Posterior cingulate gyrus (tissue), 11 donors: Measurements from ENCODE around the gene ING1.
A peak's percentile ranks its signal among the peaks of the same experiment; 100 is the strongest.
"Not testable (repeated sequence)": the region's sequence is repeated elsewhere in the genome, so short reads cannot be mapped to it uniquely, and the experiment has no call there.

ENCODE experiments used
- DNase-seq, 10 donors: peaks; one replicate each; pipeline versions ENCODE4 v3.0.0 to v3.0.0-alpha.2; 2020 to 2021; ENCODE audit warnings: mixed read lengths in 3 of 10
- intact Hi-C: fragments of 100-400 bp; cut with DNase I; formaldehyde crosslinking; loops from one replicate; pipeline ENCODE4 v1.15.1; 2023

ING1 gene

DNA sequence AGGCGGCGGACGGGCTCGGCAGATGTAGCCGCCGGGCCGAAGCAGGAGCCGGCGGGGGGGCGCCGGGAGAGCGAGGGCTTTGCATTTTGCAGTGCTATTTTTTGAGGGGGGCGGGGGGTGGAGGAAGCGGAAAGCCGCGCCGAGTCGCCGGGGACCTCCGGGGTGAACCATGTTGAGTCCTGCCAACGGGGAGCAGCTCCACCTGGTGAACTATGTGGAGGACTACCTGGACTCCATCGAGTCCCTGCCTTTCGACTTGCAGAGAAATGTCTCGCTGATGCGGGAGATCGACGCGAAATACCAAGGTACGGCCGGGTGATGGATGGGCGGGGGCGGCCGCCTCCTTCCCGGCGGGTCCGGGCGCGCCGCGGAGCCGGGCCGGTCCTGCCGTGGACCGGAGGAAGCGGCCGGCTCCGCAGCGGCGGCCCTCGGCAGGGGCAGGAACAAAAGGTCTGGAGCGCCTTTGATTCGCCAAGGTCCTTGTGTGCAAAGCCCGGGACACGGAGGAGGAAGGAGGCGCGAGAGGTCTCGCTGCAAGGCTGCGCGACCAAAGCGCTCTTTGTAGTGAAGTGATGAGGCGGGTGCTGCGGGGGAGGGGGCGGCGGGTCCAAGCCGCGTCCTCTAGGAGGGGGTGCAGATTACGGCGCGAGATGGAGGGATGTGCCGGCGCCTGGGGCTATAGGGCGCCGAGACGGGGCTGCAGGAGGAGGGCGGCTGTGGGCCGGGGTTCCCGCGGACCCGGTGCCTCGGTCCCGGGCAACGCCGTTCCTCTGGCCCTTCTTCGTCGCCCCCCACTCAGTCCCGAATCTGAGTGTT lies 689 bp downstream of the ING1 start:
- intact Hi-C loops, result loop anchor here (2.0 kb wide), 1 partner anchor 201 kb away; the partner anchor contains the start of gene ANKRD10
- peak; percentile 25 to 90 (median 50) for DNase-seq

DNA sequence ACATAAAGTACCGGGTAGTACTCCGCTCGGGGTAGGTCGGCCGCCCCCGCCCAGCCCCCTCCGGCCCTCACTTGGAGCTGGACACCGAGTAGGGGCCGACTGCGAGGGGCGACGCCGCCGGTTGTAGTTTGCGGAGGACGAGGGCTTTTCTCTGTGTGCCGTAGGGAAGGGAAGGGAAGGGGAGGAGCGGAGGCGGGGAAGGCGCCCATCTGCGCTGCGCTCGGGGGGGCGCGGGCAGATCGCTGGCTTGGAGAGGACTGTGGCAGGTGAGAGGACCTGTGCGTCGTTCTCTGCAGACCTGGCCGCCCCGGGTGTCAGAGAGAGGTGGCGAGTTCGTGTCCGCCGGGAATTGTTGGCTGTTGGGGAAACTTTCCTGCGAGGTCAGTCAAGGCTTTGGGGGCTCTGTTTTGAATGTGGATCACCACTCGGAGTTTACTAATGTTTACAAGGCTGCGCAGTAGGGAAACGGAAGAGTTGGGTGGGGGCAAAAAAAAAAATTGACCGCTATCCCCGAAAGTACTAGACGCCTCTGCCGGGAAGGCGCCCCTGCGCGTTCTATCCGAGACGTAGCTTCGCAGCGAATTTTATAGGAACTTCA lies 1.4 kb downstream of the ING1 start:
- DNase-seq, result peak; percentile 34 to 93 (median 54)
- intact Hi-C loops, result loop anchor here (1.0 to 2.0 kb wide), 2 partner anchors 104 to 200 kb away; partner anchors contain the start of gene ANKRD10

DNA sequence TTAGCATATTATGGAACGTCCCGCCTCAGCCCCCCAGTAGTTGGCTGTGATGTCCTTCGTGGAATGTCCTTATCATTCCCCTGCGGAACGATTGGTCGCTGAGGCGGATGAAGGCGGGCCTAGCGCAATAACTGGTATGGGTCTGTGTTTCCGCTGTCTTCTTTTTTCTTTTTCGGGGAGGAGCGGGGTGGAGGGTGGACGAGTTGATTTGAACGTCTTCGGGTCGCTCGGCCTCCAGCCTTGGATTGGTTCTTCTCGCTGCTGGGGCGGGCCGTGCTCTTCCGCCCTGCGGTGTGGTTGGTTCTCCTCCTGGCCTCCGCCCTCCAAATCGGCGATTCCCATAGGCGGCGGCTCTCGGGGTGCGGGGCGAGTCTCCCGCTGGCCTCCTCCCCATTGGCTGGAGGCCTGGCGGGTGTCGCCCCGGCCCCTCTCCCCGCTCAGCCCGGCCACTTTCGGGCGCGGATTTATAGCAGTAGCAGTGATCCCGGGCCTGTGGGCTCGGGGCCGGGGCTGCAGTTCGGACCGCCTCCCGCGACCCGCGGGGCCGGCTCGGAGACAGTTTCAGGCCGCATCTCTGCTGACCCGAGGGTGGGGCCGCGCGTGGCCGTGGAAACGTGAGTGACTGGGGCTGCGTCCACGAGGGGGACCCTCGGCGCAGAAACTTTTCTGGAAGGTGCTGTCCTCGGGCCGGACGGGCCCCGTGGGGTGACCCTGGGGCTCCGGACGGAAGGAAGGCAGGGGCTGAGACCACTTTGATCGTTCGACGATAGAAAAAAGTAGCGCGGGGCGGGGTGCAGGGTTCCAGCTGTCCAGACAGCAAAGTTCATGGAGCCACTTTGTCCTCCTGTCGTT lies 2.1 kb downstream of the ING1 start:
- intact Hi-C loops, result loop anchor here (1.0 to 2.0 kb wide), 2 partner anchors 104 to 199 kb away; partner anchors contain the start of gene ANKRD10
- peak; percentile 94 to 100 (median 98) for DNase-seq

DNA sequence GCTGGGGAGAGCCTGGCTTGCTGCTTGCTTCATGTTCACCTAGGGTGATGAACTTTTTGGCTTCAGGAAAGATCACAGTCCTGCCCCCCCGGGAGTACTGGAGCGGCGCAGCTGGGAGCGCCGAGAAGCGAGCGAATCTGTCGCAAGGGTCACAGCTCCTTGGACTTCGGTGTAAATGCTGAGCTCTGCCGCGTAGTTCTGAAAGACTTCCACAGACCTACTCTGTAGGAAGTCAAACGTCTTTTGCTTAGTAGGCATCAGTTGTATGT lies 2.7 kb downstream of the ING1 start:
- intact Hi-C loops, result no loop called here

DNA sequence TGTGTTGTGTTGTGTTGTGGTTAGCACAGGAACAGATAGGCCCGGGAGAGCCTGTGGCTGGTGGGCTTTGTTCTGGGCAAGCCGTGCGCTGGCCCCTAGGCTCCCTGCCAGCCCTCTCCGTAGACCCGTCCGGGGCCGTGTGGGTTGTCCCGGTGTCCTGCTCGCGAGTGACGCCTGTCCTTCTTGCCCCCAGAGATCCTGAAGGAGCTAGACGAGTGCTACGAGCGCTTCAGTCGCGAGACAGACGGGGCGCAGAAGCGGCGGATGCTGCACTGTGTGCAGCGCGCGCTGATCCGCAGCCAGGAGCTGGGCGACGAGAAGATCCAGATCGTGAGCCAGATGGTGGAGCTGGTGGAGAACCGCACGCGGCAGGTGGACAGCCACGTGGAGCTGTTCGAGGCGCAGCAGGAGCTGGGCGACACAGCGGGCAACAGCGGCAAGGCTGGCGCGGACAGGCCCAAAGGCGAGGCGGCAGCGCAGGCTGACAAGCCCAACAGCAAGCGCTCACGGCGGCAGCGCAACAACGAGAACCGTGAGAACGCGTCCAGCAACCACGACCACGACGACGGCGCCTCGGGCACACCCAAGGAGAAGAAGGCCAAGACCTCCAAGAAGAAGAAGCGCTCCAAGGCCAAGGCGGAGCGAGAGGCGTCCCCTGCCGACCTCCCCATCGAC lies 5.7 kb downstream of the ING1 start:
- intact Hi-C loops, result no loop called here
- DNase-seq, result peak in 1 of 10 donors; percentile 87

More for the DNA sequence above, 2.7 kb downstream of the ING1 start:
- DNase-seq, result peak in 1 of 10 donors; percentile 84

DNA sequence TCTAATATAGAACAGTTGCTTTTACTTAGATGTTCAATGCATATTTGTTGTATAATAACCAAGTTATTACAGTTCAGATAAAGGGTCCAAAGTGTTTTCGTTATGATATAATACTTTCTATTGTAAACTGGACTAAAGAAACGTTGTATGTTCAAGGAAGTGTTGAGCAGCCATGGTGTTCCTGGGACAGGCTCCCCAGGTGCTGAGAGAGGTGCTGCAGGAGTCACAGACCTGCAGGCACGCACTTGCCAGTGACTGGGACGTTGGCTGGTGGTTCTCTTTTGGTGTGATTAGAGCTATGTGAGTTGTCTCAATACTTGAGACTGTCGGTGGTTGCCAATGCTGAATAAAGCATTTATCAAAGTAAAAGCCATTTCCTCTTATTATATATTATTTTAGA lies 9.5 kb downstream of the ING1 start:
- no peak for DNase-seq
- intact Hi-C loops, result no loop called here

DNA sequence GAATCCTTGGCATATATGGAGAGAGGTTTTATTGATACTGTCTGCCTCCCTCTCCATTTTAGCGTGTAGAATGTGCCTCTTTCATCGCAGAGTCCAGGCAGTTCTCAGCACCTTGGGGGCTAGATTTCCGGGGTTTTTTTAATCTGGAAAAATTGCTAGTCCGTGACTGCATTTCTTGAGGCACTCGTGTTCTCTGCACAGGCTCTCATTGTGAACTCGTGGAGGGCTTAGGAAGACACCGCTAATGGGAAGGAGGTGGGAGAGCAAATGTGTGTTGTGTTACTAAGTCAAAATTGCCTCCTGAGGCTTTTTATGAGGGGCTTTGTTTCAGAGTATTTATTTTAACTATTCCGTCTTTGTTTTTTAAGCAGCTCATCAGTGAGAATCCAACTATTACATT lies 10.1 kb downstream of the ING1 start:
- no peak for DNase-seq
- intact Hi-C loops, result no loop called here

DNA sequence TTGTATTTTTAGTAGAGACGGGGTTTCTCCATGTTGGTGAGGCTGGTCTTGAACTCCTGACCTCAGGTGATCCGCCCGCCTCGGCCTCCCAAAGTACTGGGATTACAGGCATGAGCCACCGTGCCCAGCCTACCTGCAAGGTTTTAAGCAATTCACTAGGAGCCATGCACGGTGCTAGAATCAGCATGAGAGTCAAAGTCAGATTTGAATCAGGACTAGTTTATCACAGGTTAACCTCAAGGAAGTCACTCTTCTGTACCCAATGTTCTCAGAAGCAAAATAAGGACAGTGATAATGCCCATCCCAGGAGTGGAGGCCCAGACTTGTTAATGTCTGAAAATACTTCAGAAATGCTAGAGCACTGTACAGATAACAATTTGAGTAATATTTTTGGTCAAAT lies 12.7 kb downstream of the ING1 start:
- intact Hi-C loops, DNase-seq: not testable (repeated sequence)

DNA sequence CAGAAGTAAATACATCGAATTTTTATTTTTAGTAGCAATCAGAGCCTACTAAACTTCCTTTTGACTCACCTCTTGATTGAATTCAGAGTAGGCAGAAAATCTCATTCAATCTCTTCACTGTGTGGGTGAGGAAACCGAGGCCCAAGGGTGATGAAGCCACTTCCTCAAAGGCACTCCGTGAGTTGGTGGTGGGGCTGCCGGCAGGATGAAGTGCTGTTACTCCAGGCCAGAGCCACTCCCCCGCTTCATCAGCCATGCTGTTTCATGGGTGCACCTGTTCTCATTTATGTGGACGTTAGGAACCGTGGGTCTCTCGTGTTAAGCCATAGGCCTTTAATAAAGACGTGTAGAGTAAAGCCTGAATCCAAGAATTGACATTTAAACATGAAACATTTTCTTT lies 13.2 kb downstream of the ING1 start:
- no peak for DNase-seq
- intact Hi-C loops, result no loop called here

DNA sequence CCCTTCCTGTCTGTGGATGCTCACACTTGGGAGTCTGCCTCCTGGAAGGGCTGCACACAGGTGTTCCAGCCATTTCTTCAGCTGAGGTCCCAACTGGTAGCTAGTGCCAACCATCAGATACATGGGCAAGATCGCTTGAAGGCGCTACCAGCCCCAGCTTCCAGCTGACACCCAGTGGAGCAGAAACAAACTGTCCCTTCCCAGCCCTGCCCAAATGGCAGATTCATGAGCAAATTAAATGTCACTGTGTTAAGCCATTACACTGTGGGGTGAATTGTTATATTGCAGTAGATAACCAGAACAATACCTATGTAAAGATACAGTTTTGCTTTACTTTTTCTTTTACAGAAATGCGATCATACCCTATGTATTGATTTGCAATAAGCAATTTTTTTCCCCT lies 17.6 kb downstream of the ING1 start:
- intact Hi-C loops, result no loop called here

DNA sequence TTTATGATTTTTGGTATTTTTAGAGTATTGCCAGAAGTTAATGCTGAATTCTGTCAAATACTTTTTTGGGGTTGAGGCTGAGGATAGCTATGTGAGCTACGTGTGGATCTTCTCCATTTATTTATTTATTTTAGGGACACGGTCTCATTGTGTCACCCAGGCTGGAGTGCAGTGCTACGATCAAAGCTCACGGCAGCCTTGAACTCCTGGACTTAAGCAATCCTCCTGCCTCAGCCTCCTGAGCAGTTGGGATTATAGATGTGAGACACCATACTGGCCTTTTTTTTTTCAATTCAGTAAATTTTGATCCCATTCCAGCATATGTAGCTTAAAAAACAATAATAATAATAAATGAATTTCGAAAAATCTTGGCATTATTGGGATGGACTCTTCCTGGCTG lies 21.1 kb downstream of the ING1 start:
- no peak for DNase-seq
- intact Hi-C loops, result no loop called here

More for the DNA sequence above, 17.6 kb downstream of the ING1 start:
- DNase-seq, result no peak

DNA sequence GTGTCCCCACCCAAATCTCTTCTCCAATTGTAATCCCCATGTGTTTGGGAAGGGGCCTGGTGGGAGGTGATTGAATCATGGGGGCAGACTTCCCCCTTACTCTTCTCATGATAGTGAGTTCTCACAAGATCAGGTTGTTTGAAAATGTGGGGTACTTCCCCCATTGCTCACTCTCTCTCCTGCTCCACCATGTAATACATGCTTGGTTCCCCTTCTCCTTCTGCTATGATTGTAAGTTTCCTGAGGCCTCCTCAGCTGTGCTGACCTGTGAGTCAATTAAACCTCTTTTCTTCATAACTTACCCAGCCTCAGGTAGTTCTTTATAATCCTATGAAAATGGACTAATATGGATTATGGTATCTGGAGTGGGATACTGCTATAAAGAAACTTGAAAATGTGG lies 24.1 kb downstream of the ING1 start:
- intact Hi-C loops, result no loop called here
- DNase-seq, result no peak

DNA sequence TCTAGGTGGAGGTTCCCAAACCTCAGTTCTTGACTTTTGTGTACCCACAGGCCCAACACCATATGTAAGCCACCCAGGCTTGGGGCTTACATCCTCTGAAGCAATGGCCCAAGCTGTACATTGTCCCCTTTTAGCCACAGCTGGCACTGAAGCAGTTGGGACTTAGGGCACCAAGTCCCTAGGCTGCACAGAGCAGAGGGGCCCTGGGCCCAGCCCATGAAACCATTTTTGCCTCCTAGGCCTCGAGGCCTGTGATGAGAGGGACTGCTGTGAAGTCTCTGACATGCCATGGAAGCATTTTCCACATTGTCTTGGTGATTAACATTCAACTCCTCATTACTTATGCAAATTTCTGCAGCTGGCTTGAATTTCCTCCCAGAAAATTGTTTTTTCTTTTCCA lies 30.2 kb downstream of the ING1 start:
- intact Hi-C loops, result no loop called here

DNA sequence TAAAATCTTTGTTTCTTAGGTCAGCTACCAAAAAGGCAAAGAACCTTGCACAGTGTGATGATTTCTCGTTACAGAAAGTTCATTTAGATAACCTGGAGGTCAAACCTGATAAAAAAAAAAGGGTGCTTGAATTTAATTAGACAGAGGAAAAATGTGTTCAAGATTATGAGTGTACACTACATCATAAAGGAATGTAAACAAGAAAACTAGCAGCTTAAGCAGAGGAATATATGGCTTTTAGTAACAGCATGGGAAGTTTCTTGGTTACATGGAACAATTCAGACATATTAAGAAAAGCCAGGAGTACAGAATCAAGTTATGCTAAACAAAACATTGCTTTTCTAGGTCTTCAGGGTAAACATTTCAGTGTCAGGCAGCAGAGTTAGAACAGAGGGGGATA lies 32.9 kb downstream of the ING1 start:
- no peak for DNase-seq
- intact Hi-C loops, result no loop called here

More for the DNA sequence above, 30.2 kb downstream of the ING1 start:
- DNase-seq, result no peak

DNA sequence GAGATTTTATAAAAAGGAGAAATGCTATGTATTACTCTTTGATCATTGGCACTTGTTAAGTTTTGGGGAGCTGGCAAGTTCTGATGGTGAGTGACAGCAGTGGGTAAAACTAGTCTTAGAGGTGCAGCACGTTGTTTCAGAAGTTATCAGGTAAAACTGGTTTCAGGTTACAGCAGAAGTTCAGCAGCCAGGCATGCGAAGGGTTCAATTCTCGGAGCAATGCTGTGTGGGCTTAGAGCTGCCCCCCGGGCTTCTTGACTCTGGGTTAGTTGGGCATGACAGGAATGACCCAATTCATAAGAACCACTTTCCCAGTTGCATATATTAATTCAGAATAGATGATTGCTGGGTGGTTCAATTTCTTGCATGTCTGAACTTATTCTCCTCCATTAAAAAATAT lies 34.8 kb downstream of the ING1 start:
- no peak for DNase-seq
- intact Hi-C loops, result no loop called here

DNA sequence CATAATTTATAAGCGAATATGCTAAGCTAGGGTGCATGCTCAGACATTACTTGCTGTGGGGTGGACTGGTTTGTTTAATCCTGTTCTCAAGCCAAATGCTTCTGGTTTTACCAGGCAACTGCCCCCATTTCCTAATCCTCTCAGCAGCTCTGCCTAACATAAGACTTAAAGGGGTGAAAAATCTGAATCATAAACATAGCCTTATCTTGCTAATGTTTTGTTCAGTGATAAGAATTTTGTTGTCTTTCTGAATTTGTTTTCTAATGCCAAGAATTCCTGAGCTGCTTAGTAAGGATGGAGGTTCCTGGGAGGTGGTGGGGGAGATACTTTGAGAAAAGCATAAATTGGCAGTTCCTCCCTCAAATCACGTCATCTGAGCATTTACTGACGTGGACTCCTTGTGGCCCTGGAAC lies 42.7 kb downstream of the ING1 start:
- intact Hi-C loops, result no loop called here
- no peak for DNase-seq

DNA sequence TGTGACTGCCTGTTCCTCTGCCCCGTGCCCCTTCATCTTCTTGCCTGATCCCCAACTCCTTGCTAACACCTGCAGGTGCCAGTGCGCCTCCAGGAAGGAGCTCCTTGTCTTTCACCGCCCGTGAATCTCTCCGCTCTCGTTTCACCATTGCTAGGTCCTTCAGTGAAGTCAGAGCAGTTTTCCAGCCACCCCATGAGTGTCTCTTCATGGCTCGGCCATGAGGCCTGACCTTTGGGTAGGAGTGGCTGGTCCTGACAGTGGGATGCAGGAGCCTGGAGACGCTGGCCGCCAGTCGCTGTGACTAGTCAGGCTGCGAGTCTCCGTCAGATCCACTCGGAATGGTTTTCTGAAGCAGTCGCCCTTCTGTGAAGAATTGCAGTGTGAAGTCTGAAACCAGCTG lies 43.8 kb downstream of the ING1 start:
- intact Hi-C loops, result no loop called here
- DNase-seq, result no peak

DNA sequence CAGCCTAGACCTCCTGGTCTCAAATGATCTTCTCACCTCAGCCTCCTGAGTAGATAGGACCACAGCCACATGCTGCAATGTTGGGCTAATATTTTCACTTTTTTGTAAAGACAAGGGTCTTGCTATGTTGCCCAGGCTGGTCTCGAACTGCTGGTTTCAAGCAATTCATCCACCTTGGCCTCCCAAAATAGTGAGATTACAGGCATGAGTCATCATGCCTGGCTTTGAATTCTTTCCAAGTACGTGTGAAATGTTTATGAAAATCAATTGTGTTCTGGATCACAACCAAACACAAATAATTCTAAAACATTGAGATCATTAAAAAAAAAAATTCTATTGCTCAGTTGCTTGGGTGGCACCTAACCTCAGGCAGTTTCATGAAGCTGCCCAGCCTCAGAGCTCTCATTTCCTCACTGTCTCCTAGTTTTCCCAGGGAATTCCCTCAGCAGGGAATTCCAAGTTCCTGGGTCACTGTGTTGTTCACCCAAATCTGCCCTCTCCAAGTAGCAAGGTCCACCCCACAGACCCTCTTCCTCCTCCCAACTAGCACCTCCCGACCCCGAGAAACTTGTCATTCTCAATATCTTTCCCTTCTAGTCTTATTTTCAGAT lies 44.8 kb downstream of the ING1 start:
- intact Hi-C loops, result no loop called here
- no peak for DNase-seq

DNA sequence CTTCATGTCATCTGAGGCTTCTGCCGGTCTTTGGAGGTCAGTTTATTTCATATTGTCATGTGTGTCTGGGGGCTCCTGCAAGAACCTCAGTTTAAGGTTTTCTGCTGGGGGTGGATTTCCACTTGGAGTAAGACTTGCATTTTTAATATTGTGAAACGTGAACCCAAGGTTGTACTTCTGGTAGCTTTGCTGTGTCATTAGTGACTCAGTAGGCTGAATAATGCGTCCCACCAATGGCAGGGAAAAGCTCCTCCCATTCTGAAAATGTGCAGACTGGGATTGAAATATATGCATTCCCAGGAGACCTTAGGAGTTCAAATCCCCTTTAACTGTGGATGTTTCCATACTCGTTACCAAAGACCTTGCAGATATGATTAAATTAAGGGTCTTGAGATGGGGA lies 46.2 kb downstream of the ING1 start:
- no peak for DNase-seq
- intact Hi-C loops, result no loop called here

DNA sequence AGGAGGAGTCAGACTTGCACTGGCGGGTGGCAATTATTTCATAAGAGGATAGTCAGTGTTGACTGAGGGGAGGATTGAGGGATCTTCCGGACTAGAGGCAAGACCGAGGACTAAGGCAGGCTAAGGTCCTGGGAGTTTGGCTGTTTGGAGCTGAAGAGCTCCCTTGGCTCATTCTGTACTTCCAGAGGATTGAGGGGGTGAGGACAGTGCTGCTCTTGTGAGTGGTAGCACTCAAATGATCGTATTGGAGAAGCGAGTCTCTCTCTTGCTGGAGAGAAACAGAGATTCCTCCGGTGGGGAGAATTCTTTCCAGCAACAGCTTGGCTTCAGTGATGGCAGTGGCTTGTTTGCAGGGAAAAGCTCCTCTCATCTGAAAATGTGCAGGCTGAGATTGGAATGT lies 47.1 kb downstream of the ING1 start:
- intact Hi-C loops, result no loop called here
- no peak for DNase-seq
